ENCODE data around the gene SLC16A4. TPM values are rescaled to one million over a fixed set of nuclear protein-coding genes. Genes with fewer than 3 reads are reported as not detected.
A peak's percentile ranks its signal among the peaks of the same experiment; 100 is the strongest.
"Not testable (repeated sequence)": the region's sequence is repeated elsewhere in the genome, so short reads cannot be mapped to it uniquely, and the experiment has no call there.

Gene SLC16A4
- 10 to 100 TPM in 2 of 3 donors, under 1 TPM in 1; 0.96 to 31.5 (median 14.4) TPM for total RNA-seq

DNA sequence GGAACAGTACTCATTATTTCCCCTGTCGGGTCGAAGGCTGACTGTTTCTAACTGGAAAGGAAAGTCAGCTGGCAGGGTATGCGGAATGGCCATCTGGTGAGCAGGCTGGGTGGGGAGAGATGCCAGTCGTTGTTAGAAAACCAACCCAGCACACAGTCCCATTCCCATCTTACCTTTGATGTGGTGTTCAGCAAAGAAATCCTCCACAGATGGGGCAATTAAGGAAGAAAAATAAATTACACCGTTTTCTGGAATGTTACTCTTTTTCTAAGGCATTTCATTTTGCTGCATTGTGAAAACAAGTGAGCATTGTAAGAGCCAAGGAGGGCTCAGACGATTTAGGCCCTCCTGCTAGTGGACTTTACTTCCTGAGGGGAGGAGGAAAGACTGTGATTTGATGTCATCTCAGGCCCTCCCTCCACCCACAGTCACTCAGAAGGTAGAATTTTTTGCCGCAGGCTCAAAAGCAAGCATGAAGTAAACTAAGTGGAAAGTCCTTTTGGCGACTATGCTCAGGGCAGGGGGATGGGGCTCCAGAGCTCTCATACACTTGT lies at the start of gene SLC16A4:
TSS of gene SLC16A4 (minus strand) at position 335 of the 554 bp plus-strand sequence. CDS start 1,703 bp downstream, outside the sequence.
- TF ChIP-seq POLR2AphosphoS5 (IDR thresholded peaks at IDR 0.05) = peak in 1 of 3 donors; percentile 61
- TF ChIP-seq POLR2A (IDR thresholded peaks at IDR 0.05) = no peak
- TF ChIP-seq, protein P1, sequence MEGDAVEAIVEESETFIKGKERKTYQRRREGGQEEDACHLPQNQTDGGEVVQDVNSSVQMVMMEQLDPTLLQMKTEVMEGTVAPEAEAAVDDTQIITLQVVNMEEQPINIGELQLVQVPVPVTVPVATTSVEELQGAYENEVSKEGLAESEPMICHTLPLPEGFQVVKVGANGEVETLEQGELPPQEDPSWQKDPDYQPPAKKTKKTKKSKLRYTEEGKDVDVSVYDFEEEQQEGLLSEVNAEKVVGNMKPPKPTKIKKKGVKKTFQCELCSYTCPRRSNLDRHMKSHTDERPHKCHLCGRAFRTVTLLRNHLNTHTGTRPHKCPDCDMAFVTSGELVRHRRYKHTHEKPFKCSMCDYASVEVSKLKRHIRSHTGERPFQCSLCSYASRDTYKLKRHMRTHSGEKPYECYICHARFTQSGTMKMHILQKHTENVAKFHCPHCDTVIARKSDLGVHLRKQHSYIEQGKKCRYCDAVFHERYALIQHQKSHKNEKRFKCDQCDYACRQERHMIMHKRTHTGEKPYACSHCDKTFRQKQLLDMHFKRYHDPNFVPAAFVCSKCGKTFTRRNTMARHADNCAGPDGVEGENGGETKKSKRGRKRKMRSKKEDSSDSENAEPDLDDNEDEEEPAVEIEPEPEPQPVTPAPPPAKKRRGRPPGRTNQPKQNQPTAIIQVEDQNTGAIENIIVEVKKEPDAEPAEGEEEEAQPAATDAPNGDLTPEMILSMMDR (IDR thresholded peaks at IDR 0.05) = no peak
- DNase-seq (ENCODE audit: low spot score in 2 of 2) = peak in 1 of 2 donors; percentile 56
- Histone ChIP-seq H3K27ac (peak within 1 kb of the TSS; percentile 85), H3K4me3 (peak within 1 kb of the TSS in 2 of 3 donors; percentile 48 to 65), H3K4me1 (no peaks in the 10 kb centered on the region), H3K9me3 (no peaks in the 10 kb centered on the region), H3K36me3 (no peaks in the 10 kb centered on the region), H3K27me3 (no peaks in the 10 kb centered on the region)
- intact Hi-C loops (cut with DNase I; ENCODE audit: low total_unique reads) = no loop called here

DNA sequence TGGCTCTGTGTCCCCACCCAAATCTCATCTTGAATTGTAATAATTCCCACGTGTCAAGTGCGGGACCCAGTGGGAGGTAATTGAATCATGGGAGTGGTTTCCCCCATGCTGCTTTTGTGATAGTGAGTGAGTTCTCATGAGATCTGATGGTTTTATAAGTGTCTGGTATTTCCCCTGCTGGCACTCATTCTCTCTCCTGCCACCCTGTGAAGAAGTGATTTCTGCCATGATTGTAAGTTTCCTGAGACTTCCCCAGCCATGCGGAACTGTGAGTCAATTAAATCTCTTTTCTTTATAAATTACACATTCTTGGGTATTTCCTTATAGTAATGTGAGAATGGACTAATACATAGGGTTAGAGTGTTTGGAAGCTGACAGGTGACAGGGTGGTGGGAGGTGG lies 49.0 kb upstream of the SLC16A4 start:
- H3K36me3 ChIP-seq; intact Hi-C loops (cut with DNase I; ENCODE audit: low total_unique reads); H3K4me3 ChIP-seq; H3K4me1 ChIP-seq; H3K27me3 ChIP-seq; H3K27ac ChIP-seq; H3K9me3 ChIP-seq; DNase-seq (ENCODE audit: low spot score in 2 of 2): not testable (repeated sequence)

DNA sequence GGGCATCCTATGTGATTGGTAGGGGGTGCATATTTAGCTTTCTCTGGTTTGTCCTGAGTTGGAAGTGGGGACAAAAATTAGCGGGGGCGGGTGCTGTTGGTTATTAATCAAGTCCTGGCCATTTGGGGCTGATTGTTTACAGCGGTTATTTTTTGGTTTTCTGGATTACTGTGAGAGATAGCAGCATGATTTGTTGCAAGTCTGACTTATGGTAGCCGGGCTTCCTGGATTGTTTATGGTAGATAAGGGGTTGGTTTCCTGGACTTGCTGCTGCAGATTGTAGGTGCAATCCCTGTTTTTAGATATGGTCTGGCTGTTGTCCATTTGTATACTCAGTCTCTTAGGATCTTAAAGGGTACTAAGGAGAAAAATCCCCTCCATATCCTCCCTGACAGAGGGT lies 48.1 kb upstream of the SLC16A4 start:
- Histone ChIP-seq H3K4me1 (no peaks in the 10 kb centered on the region), H3K9me3 (no peaks in the 10 kb centered on the region), H3K27ac (no peak overlapping the region), H3K4me3 (no peak overlapping the region), H3K27me3 (no peaks in the 10 kb centered on the region), H3K36me3 (no peaks in the 10 kb centered on the region)
- intact Hi-C loops (cut with DNase I; ENCODE audit: low total_unique reads) = no loop called here
- no peak for DNase-seq (ENCODE audit: low spot score in 2 of 2)
- no peak for TF ChIP-seq POLR2A (IDR thresholded peaks at IDR 0.05)
- TF ChIP-seq, protein P1 (IDR thresholded peaks at IDR 0.05) = no peak
- TF ChIP-seq POLR2AphosphoS5 (IDR thresholded peaks at IDR 0.05) = no peak

DNA sequence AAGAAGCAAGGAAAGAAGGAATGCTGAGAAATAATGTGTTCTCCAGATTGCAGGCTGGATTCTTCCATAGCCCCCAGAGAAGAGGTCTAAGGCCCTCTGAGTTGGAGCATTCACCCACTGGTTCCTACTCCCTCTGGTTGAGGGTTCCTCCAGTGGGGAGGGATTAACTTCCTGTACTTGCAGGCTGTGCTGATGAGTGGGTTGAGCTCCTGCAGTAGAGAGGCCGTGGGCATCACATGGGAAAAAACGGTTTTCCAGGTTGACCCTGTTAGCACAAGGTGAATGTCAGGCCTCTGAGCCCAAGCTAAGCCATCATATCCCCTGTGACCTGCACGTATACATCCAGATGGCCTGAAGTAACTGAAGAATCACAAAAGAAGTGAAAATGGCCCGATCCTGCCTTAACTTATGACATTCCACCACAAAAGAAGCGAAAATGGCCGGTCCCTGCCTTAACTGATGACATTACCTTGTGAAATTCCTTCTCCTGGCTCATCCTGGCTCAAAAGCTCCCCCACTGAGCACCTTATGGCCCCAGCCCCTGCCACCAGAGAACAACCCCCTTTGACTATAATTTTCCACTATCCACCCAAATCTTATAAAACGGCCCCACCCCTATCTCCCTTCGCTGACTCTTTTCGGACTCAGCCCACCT lies 46.9 kb upstream of the SLC16A4 start:
- H3K4me3 ChIP-seq; H3K4me1 ChIP-seq; H3K27ac ChIP-seq; H3K9me3 ChIP-seq; H3K27me3 ChIP-seq; DNase-seq (ENCODE audit: low spot score in 2 of 2); H3K36me3 ChIP-seq; intact Hi-C loops (cut with DNase I; ENCODE audit: low total_unique reads): not testable (repeated sequence)

DNA sequence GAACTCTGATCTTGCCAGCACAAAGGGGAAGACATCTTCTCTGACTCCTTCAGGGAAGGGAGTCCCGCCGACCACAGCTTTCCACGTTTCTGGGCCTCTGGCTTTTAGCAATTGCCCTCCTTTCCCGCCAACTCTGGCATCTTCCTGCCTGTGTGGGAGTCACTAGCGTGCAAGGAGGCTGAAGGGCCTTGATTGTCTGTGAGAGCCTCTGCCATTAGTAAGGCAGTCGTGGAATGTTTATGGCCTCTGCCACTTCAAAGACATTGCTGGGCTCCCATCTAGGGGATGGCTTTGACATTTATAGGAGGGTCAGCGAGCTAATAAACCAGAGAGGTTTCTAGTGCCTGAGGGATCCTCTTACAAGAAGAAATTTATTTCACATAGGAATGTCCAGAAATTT lies 45.8 kb upstream of the SLC16A4 start:
- no peaks in the 10 kb centered on the region for H3K4me1 ChIP-seq
- TF ChIP-seq, protein P1 (IDR thresholded peaks at IDR 0.05) = no peak
- TF ChIP-seq POLR2A (IDR thresholded peaks at IDR 0.05) (no peak), POLR2AphosphoS5 (IDR thresholded peaks at IDR 0.05) (no peak)
- H3K27me3 ChIP-seq = no peaks in the 10 kb centered on the region
- no peak for DNase-seq (ENCODE audit: low spot score in 2 of 2)
- intact Hi-C loops (cut with DNase I; ENCODE audit: low total_unique reads) = no loop called here
- H3K4me3 ChIP-seq = no peak overlapping the region
- H3K27ac ChIP-seq = no peak overlapping the region
- no peaks in the 10 kb centered on the region for H3K36me3 ChIP-seq
- H3K9me3 ChIP-seq = no peaks in the 10 kb centered on the region

DNA sequence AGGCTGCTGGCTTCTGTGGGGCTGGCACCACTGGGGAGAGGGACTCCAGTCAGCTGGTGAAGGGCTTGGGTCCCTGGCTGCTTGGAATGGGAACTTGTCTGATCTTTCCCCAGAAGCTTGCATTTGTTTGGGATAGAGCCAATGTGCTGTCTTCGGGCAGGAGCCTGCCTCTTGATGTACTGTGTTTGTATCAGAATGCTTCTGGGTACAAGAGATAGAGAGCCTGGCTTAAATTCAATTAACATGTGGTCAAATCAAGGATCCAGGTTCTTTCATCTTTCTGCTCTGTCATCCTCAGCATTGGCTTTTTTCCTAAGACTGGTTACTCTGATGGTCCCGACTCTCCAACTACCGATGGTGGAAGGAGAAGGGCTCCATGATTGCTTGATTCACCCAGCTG lies 44.1 kb upstream of the SLC16A4 start:
- DNase-seq (ENCODE audit: low spot score in 2 of 2) = no peak
- Histone ChIP-seq H3K4me3 (no peak overlapping the region), H3K36me3 (no peaks in the 10 kb centered on the region), H3K27me3 (no peaks in the 10 kb centered on the region), H3K9me3 (no peaks in the 10 kb centered on the region), H3K27ac (no peak overlapping the region), H3K4me1 (no peaks in the 10 kb centered on the region)
- TF ChIP-seq POLR2A (IDR thresholded peaks at IDR 0.05) = no peak
- TF ChIP-seq, protein P1 (IDR thresholded peaks at IDR 0.05) = no peak
- no peak for TF ChIP-seq POLR2AphosphoS5 (IDR thresholded peaks at IDR 0.05)
- intact Hi-C loops (cut with DNase I; ENCODE audit: low total_unique reads) = no loop called here
